ENCODE measurements around the gene ADAMTSL5.

- TF ChIP-seq EZH2 (IDR thresholded peaks at IDR 0.05) (no peak), FOXP2 (optimal IDR thresholded peaks at IDR 0.05; ENCODE audit: control extremely low read depth, extremely low read length, insufficient read depth) (no peak), POLR2AphosphoS5 (IDR thresholded peaks at IDR 0.05; ENCODE audit: borderline replicate concordance, low read depth, low read length) (no peak)
These were observed 25.9 kb downstream of the ADAMTSL5 start for GRCh38 chr19:1486720-1487575.

Data from SK-N-MC (cell line).